RWPE2 (cell line): ENCODE results near the gene CMSS1.

Experiments
- ATAC-seq: fragments of 200-7000 bp; cut with Tn5 transposase; 3 replicates; pipeline ENCODE4 v1.9.1; 2021; ENCODE audit warnings: low read depth
- DNase-seq: peaks from one replicate; pipeline ENCODE4 v3.0.0-alpha.2; 2020; ENCODE audit warnings: low spot score
- H3K27ac ChIP-seq: fragments of 450-650 bp; 2 replicates; pipeline ENCODE4 v1.5.1; 2017; ENCODE audit warnings: mild to moderate bottlenecking; ENCODE audit not compliant: poor library complexity, severe bottlenecking
- H3K27me3 ChIP-seq: fragments of 250-450 bp; sonication (Bioruptor Pico); 2 replicates; pipeline ENCODE4 v1.5.1; 2021; ENCODE audit warnings: mild to moderate bottlenecking, moderate library complexity; ENCODE audit not compliant: insufficient read depth, poor library complexity, severe bottlenecking
- H3K36me3 ChIP-seq: fragments of 250-450 bp; sonication (Bioruptor Pico); 2 replicates; pipeline ENCODE4 v1.5.1; 2020; ENCODE audit warnings: low read depth, mild to moderate bottlenecking, moderate library complexity
- H3K4me1 ChIP-seq: fragments of 250-450 bp; sonication (Bioruptor Pico); 2 replicates; pipeline ENCODE4 v1.5.1; 2021; ENCODE audit warnings: mild to moderate bottlenecking, moderate library complexity; ENCODE audit not compliant: insufficient read depth, poor library complexity, severe bottlenecking
- H3K4me3 ChIP-seq: fragments of 250-450 bp; sonication (Bioruptor Pico); 2 replicates; pipeline ENCODE4 v1.5.1; 2021; ENCODE audit warnings: mild to moderate bottlenecking, moderate library complexity; ENCODE audit not compliant: severe bottlenecking
- H3K9me3 ChIP-seq: fragments of 250-450 bp; sonication (Bioruptor Pico); 2 replicates; pipeline ENCODE4 v1.5.1; 2021; ENCODE audit warnings: mild to moderate bottlenecking, moderate library complexity; ENCODE audit not compliant: severe bottlenecking
- TF ChIP-seq, protein P1 (sequence below): fragments of 450-650 bp; IDR thresholded peaks from one replicate; pipeline ENCODE4 v1.5.1; 2017; ENCODE audit warnings: mild to moderate bottlenecking, moderate library complexity; ENCODE audit not compliant: poor library complexity, severe bottlenecking

CMSS1 gene

DNA sequence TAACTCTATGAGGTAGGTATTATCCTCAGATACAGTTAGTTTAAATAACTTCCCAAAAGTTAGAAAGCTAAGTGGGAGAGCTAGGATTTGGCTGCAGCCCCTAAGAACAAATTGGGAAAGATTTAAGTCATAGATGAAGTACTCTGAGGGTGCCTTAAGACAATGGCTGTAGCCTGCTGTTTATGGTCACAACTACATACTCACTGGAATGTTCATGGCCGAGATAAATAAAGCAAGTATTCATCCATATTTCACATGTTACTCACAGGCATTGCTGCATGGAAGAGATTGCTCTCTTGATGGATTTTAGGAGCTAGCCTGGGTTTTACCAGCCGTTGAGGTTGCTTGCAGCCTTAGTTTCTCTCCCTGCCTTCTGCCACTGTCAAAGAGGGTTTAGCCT lies 145.0 kb downstream of the CMSS1 start:
- Histone ChIP-seq H3K4me1 (peaks cover 20% of the 10 kb centered on the region), H3K36me3 (no peaks in the 10 kb centered on the region), H3K9me3 (no peaks in the 10 kb centered on the region), H3K27ac (no peak overlapping the region), H3K27me3 (no peaks in the 10 kb centered on the region), H3K4me3 (no peak overlapping the region)
- DNase-seq (no peak), ATAC-seq (no peak)
- TF ChIP-seq, protein P1, sequence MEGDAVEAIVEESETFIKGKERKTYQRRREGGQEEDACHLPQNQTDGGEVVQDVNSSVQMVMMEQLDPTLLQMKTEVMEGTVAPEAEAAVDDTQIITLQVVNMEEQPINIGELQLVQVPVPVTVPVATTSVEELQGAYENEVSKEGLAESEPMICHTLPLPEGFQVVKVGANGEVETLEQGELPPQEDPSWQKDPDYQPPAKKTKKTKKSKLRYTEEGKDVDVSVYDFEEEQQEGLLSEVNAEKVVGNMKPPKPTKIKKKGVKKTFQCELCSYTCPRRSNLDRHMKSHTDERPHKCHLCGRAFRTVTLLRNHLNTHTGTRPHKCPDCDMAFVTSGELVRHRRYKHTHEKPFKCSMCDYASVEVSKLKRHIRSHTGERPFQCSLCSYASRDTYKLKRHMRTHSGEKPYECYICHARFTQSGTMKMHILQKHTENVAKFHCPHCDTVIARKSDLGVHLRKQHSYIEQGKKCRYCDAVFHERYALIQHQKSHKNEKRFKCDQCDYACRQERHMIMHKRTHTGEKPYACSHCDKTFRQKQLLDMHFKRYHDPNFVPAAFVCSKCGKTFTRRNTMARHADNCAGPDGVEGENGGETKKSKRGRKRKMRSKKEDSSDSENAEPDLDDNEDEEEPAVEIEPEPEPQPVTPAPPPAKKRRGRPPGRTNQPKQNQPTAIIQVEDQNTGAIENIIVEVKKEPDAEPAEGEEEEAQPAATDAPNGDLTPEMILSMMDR, result no peak

DNA sequence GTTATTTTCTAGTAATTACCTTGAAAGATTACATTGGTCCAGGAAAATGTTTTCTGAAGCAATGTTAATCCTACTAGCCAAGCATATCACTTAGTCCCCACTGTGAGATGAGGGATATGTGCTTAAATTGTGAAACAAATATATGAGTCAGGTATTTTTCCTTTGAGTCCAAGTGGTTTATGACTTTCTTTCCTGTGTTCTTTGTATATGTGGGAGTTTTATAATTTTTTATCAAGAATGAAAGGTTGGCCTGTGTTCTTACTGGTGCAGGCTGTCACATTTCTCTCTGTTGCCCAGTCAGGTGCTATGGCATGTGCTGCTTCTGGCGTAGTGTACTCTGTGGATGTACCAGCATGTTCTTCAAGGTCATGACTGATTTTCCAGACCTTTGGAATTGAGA lies 147.4 kb downstream of the CMSS1 start:
- Histone ChIP-seq H3K27ac (peak overlapping the region; percentile 24), H3K27me3 (no peaks in the 10 kb centered on the region), H3K4me3 (no peak overlapping the region), H3K4me1 (peaks cover 38% of the 10 kb centered on the region), H3K9me3 (no peaks in the 10 kb centered on the region), H3K36me3 (no peaks in the 10 kb centered on the region)
- peak; percentile 74 for ATAC-seq
- no peak for DNase-seq
- TF ChIP-seq, protein P1, result no peak

DNA sequence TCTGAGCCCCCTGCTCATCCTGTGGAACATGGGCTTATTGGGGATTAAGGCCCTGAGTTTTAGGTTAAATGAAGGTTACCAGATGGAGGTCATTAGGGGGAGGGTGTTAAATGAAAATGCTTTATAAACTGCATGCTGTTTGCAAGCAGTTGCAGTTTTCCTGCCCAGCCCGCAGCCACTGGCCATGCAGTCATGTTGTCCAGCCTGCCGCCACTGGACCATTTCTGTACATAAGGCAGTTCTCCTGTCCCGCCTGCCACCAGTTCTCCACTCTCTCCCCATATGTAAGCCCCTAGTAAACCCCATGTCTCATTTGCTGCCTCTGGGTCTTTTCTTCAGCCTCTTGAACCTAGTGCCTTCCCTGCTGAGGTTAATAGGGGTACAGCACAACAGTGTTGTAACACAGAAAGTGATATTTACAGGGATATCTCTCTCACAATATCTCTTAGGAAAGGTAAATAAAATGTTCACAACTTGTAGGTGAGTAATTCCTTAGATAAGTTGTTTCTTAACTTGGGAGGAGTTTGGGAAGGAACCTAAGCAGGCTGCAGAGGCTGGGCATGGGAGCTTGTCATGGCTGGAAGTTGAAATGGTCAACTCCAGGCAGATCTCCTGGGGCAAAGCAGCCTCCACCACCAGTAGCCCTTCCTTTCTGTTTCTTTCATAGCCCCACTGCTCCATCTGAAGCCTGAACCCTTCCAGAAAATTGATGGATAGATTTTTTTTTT lies 148.2 kb downstream of the CMSS1 start:
- Histone ChIP-seq H3K36me3 (no peaks in the 10 kb centered on the region), H3K27me3 (no peaks in the 10 kb centered on the region), H3K9me3 (no peaks in the 10 kb centered on the region), H3K4me3 (no peak overlapping the region), H3K27ac (peak overlapping the region; percentile 24), H3K4me1 (peaks cover 38% of the 10 kb centered on the region)
- DNase-seq (no peak), ATAC-seq (no peak)
- TF ChIP-seq, protein P1, result no peak

DNA sequence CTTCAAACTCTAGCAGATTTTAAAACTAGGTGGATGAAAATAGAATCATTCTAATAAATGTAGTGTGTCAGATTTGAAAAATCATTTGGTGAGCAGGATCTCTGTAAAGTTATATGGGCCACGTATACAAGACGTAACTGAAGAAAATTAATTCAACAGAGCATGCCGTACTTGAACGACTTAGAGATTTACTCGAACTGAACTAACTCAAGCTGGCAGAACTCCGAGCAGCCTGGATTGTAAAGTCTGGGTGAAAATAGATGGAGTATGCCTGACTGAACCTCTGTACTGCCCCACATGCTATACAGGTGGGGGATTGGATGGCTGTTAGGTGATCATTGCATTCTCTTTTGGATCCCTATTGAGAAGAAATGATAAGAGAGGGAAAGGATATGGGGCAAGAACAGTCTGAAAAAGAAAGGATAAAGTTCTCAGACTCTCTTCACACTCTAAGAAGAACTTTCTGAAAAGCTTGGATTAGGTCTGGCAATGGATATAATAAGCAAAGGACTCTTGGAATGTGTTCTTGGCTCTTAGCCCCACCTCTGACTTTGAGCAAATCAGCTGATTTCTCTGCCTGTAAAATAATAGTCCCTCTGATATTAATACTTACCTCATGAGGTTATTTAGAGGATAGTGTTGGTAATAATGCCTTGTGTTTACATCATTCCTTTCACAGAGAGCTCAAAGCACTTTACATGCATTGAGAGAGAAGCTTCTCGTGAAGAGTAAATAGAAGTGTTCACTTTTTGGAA lies 149.2 kb downstream of the CMSS1 start:
- DNase-seq (no peak), ATAC-seq (no peak)
- H3K27me3 ChIP-seq, result no peaks in the 10 kb centered on the region
- H3K4me3 ChIP-seq, result no peak overlapping the region
- H3K4me1 ChIP-seq, result peaks cover 38% of the 10 kb centered on the region
- H3K27ac ChIP-seq, result no peak overlapping the region
- no peaks in the 10 kb centered on the region for H3K9me3 ChIP-seq
- H3K36me3 ChIP-seq, result no peaks in the 10 kb centered on the region
- TF ChIP-seq, protein P1, result no peak

DNA sequence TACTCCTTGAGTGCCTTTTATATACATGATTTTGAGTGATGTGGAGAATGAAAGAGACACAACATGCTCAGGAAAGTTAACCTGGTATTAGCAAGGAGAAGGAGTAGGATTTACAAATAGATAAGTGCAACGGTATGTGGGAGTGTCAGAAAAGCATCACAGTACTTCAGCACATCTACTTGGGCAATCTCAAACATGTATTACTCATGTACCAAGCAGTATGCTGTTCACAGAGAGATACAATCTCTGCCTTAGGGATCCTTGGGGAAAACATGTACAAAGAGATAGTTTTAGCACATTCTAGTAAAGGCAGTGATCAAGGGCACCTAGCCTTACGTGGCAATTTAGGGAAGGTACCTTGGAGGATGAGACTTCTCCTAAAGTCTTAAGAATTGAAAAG lies 150.1 kb downstream of the CMSS1 start:
- ATAC-seq (peak; percentile 87), DNase-seq (no peak)
- H3K27me3 ChIP-seq, result no peaks in the 10 kb centered on the region
- H3K9me3 ChIP-seq, result no peaks in the 10 kb centered on the region
- H3K4me3 ChIP-seq, result no peak overlapping the region
- no peak overlapping the region for H3K27ac ChIP-seq
- H3K36me3 ChIP-seq, result no peaks in the 10 kb centered on the region
- H3K4me1 ChIP-seq, result peaks cover 38% of the 10 kb centered on the region
- TF ChIP-seq, protein P1, result no peak
